K562 (cell line): ENCODE data around the gene HSD17B2. TPM values are rescaled to one million over a fixed set of nuclear protein-coding genes. Genes with fewer than 3 reads are reported as not detected.
A peak's percentile ranks its signal among the peaks of the same experiment; 100 is the strongest.

ENCODE experiments used
- ATAC-seq: fragments of 200-7000 bp; cut with Tn5 transposase; 3 replicates; pipeline ENCODE4 v1.9.1; 2020; ENCODE audit warnings: moderate library complexity
- BruUV-seq: library from RNA; stranded (reverse); fragments of 400-500 nt; replicated peaks from 2 replicates; lab custom pipeline; 2021; lab: Mats Ljungman, UMichigan
- CTCF ChIA-PET: fragments of 300-600 bp; formaldehyde crosslinking; extraction: SDS; loops from one replicate; lab custom pipeline; 2021; ENCODE audit warnings: low intra/inter-chr PET ratio; lab: Yijun Ruan, JAX
- POLR2A ChIA-PET: fragments of 300-600, 350-650 bp; sonication (Branson Sonifier 250); formaldehyde crosslinking; extraction: SDS; loops from one replicate; lab custom pipeline; 2021; ENCODE audit warnings: antibody characterized with exemption, inconsistent platforms; lab: Yijun Ruan, JAX
- DNase-seq, 4 experiments: peaks; one replicate each; pipeline versions ENCODE4 v3.0.0 to v3.0.0-alpha.2; 2011 to 2018; ENCODE audit warnings: low spot score in 3 of 4, mixed read lengths in 3 of 4; ENCODE audit errors: extremely low read depth in 1 of 4
- FAIRE-seq: peaks from 2 replicates; lab custom pipeline; 2011; peaks lifted over from hg19 to GRCh38; lab: Jason Lieb, UNC
- H2AFZ ChIP-seq: 2 replicates; pipeline ENCODE4 v1.6.0; 2011; ENCODE audit warnings: low read depth, low read length, control low read depth, inconsistent platforms
- H3K27ac ChIP-seq: fragments of 200-600 bp; 3 replicates; pipeline ENCODE4 v1.8.0; 2011; ENCODE audit warnings: low read depth, mild to moderate bottlenecking, control low read depth, inconsistent platforms, low read length, moderate library complexity, mixed read lengths; ENCODE audit errors: extremely low read depth
- H3K27me3 ChIP-seq, 2 experiments: fragments of 300-600 bp in 1 of 2; 2 replicates in 1 of 2; 3 replicates in 1 of 2; pipeline versions ENCODE4 v1.6.0 to v1.8.0; 2011; ENCODE audit warnings: inconsistent platforms in 2 of 2, low read length in 2 of 2, mild to moderate bottlenecking in 1 of 2, mixed read lengths in 1 of 2, moderate library complexity in 1 of 2; ENCODE audit not compliant: control insufficient read depth in 2 of 2, insufficient read depth in 2 of 2
- H3K36me3 ChIP-seq: fragments of 300-600 bp; 3 replicates; pipeline ENCODE4 v1.8.0; 2011; ENCODE audit warnings: mild to moderate bottlenecking, low read length, inconsistent platforms; ENCODE audit not compliant: control insufficient read depth, insufficient read depth
- H3K4me1 ChIP-seq, 2 experiments: fragments of 200-600 bp in 1 of 2; replicated peaks in 1 of 2; 2 replicates in 1 of 2; 3 replicates in 1 of 2; pipeline versions ENCODE4 v1.5.1 to v1.8.0; 2011; ENCODE audit warnings: inconsistent platforms in 2 of 2, low read length in 2 of 2, mild to moderate bottlenecking in 1 of 2, mixed read lengths in 1 of 2, moderate library complexity in 1 of 2; ENCODE audit not compliant: control insufficient read depth in 2 of 2, insufficient read depth in 2 of 2
- H3K4me2 ChIP-seq: 2 replicates; pipeline ENCODE4 v1.6.1; 2011; ENCODE audit warnings: low read length, control low read depth, inconsistent platforms, mixed read lengths; ENCODE audit not compliant: insufficient read depth
- H3K4me3 ChIP-seq: fragments of 200-600 bp; sonication (generic), shearing (Covaris generic); 2 replicates; pipeline ENCODE4 v1.5.1; 2016; ENCODE audit warnings: control low read depth, inconsistent platforms
- H3K79me2 ChIP-seq: fragments of 200-600 bp; 3 replicates; pipeline ENCODE4 v1.8.0; 2011; ENCODE audit warnings: low read length, inconsistent platforms; ENCODE audit not compliant: control insufficient read depth, insufficient read depth
- H3K9ac ChIP-seq, 2 experiments: 2 replicates each; pipeline versions ENCODE4 v1.6.0 to v1.6.1; 2011; ENCODE audit warnings: low read depth in 2 of 2, low read length in 2 of 2, control low read depth in 1 of 2, inconsistent platforms in 1 of 2, mild to moderate bottlenecking in 1 of 2, mixed read lengths in 1 of 2; ENCODE audit not compliant: insufficient read depth in 1 of 2
- H3K9me1 ChIP-seq: one replicate; pipeline ENCODE4 v1.6.0; 2011; ENCODE audit warnings: inconsistent platforms, mild to moderate bottlenecking, low read length, moderate library complexity; ENCODE audit not compliant: control insufficient read depth, insufficient read depth
- H3K9me3 ChIP-seq: replicated peaks from 2 replicates; pipeline ENCODE4 v1.5.1; 2011; ENCODE audit warnings: low read depth, low read length, inconsistent platforms; ENCODE audit not compliant: control insufficient read depth, insufficient read depth
- H4K20me1 ChIP-seq: replicated peaks from 2 replicates; pipeline ENCODE4 v1.6.1; 2011; ENCODE audit warnings: low read length, inconsistent platforms, mixed read lengths; ENCODE audit not compliant: control insufficient read depth, insufficient read depth
- CREM ChIP-seq: IDR thresholded peaks from 2 replicates; pipeline ENCODE4 v1.6.1; 2014; ENCODE audit warnings: antibody characterized with exemption, low read depth
- CXXC5 ChIP-seq: fragments of 250-450 bp; sonication (Bioruptor Pico); IDR thresholded peaks from 2 replicates; pipeline ENCODE4 v1.8.0; 2022; ENCODE audit warnings: inconsistent platforms, mild to moderate bottlenecking, moderate library complexity
- ELF1 ChIP-seq: fragments of 200-800 bp; sonication (Bioruptor generic); IDR thresholded peaks from 2 replicates; pipeline ENCODE4 v1.6.1; 2016; ENCODE audit warnings: missing genetic modification characterization, missing compliant biosample characterization
- ELF2 ChIP-seq: fragments of 250-450 bp; sonication (Bioruptor Pico); IDR thresholded peaks from 2 replicates; pipeline ENCODE4 v1.5.0; 2021; ENCODE audit warnings: mild to moderate bottlenecking
- GABPA ChIP-seq: fragments of 200-800 bp; sonication (Bioruptor generic); conservative IDR thresholded peaks from 2 replicates; pipeline ENCODE4 v1.6.1; 2016; ENCODE audit warnings: low read depth, missing genetic modification characterization, missing compliant biosample characterization
- GABPB1 ChIP-seq: sonication (generic); formaldehyde crosslinking; IDR thresholded peaks from 2 replicates; pipeline ENCODE4 v1.8.0; 2022; ENCODE audit warnings: mild to moderate bottlenecking, missing genetic modification reagents
- HCFC1 ChIP-seq: IDR thresholded peaks from 2 replicates; pipeline ENCODE4 v1.6.1; 2012; ENCODE audit warnings: low read depth, low read length, improper control_type of control experiment
- HEY1 ChIP-seq: fragments of 250-450 bp; sonication (Bioruptor Pico); IDR thresholded peaks from 2 replicates; pipeline ENCODE4 v1.5.0; 2020; ENCODE audit warnings: mild to moderate bottlenecking, moderate library complexity, borderline replicate concordance
- HLTF ChIP-seq: fragments of 450-650 bp; IDR thresholded peaks from 2 replicates; pipeline ENCODE4 v1.6.1; 2016
- MAX ChIP-seq: sonication (generic); formaldehyde crosslinking; IDR thresholded peaks from 2 replicates; pipeline ENCODE4 v1.9.0; 2022; ENCODE audit warnings: mild to moderate bottlenecking, missing genetic modification reagents
- MAZ ChIP-seq, 2 experiments: fragments of 450-650 bp in 1 of 2; sonication (generic) in 1 of 2; formaldehyde crosslinking; IDR thresholded peaks in 1 of 2; conservative IDR thresholded peaks in 1 of 2; 2 replicates each; pipeline versions ENCODE4 v1.4.0 to v1.5.0; 2020; ENCODE audit warnings: mild to moderate bottlenecking in 1 of 2, missing genetic modification reagents in 1 of 2
- MXI1 ChIP-seq: IDR thresholded peaks from 2 replicates; pipeline ENCODE4 v1.6.1; 2011; ENCODE audit warnings: low read depth, mild to moderate bottlenecking, improper control_type of control experiment, low read length
- POLR2G ChIP-seq: fragments of 200-400 bp; formaldehyde crosslinking; IDR thresholded peaks from 2 replicates; pipeline ENCODE4 v1.6.1; 2017; ENCODE audit warnings: low read depth, mild to moderate bottlenecking, antibody characterized with exemption, low read length, moderate library complexity
- SNIP1 ChIP-seq: fragments of 450-650 bp; IDR thresholded peaks from 2 replicates; pipeline ENCODE4 v1.7.1; 2017; ENCODE audit warnings: low read depth, mild to moderate bottlenecking
- ZBTB11 ChIP-seq, 3 experiments: fragments of 200-800 bp in 1 of 3; fragments of 250-450 bp in 1 of 3; fragments of 450-650 bp in 1 of 3; sonication (Bioruptor Pico) in 1 of 3; sonication (Bioruptor generic) in 1 of 3; formaldehyde crosslinking in 1 of 3; IDR thresholded peaks; 2 replicates each; pipeline versions ENCODE4 v1.6.1 to v1.8.0; 2016 to 2022; ENCODE audit warnings: mild to moderate bottlenecking in 2 of 3, missing genetic modification characterization in 2 of 3, missing compliant biosample characterization in 1 of 3, moderate library complexity in 1 of 3
- WGBS: fragments of 100-300 bp; shearing (Covaris generic); methylation state at CpG from one replicate; pipeline ENCODE4 v1.1.6; 2016; ENCODE audit warnings: low coverage, mixed read lengths; ENCODE audit not compliant: insufficient coverage; ENCODE audit errors: missing lambda C conversion rate; 5-methylcytosine and 5-hydroxymethylcytosine counted together
- in situ Hi-C: fragments of 300-500 bp; cut with MboI; formaldehyde crosslinking; loops from 4 replicates; pipeline ENCODE4 v1.15.0; 2018; ENCODE audit warnings: inconsistent platforms, mixed read lengths
- intact Hi-C: fragments of 100-400 bp; cut with micrococcal nuclease; formaldehyde crosslinking; loops from 2 replicates; pipeline ENCODE4 v1.14.2; 2022
- polyA plus RNA-seq, 8 experiments: library from polyadenylated mRNA; depleted of rRNA in 4 of 8; stranded (reverse) in 5 of 8; unstranded in 3 of 8; fragments of >200 nt; fragmentation: Nextera tagmentation in 2 of 8; fragmentation: Illumina TruSeq in 1 of 8; extraction: Ambion mirVana in 2 of 8; extraction: Trizol in 1 of 8; gene quantifications; 2 replicates each; pipeline versions ENCODE4 v1.2.1 to v1.2.3, GENCODE V29; 2011 to 2014; ENCODE audit warnings: inconsistent platforms in 1 of 8, missing spikeins in 1 of 8
- total RNA-seq, 7 experiments: library from RNA; depleted of rRNA in 6 of 7; stranded (reverse); fragments of >200 nt in 6 of 7; fragmentation: Illumina TruSeq in 2 of 7; extraction: Trizol in 2 of 7; gene quantifications; 2 replicates each; pipeline versions ENCODE4 v1.2.1 to v1.2.3, GENCODE V29; 2011 to 2021; ENCODE audit warnings: low replicate concordance in 1 of 7
- TF ChIP-seq, protein P1 (sequence below): fragments of 250-450 bp; sonication (Bioruptor Pico); IDR thresholded peaks from 2 replicates; pipeline ENCODE4 v1.9.0; 2021; ENCODE audit warnings: mild to moderate bottlenecking, inconsistent platforms

HSD17B2 gene
- total and polyA plus RNA-seq, 9 of the 15 experiments (the other 6 are each of a cell fraction or from before 2014, with no cell fraction given) = not detected

DNA sequence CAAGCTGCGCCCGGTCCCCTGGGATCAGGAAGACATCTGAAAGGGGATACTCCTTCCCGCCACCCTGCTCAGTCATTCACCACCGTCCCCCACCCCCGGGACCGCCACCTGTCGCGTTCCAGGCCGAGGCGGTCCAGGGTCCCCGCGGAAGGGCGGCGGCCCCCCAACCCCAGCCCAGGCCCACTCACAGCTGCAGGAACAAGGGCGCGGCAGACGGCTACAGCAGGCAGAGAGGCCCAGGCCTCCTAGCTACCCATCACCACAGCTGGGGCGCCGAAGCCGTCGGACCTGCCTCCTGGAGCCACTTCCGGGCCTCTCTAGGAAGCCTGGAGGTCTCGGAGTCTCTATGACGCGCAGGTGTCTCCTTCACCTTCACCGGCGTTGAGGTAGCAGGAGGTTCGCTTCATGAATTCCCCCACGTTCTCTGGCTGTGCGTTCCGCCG lies 23.8 kb upstream of the HSD17B2 start, which contains the start of gene SDR42E1:
TSS of gene SDR42E1 (minus strand) at position 272 of the 443 bp plus-strand sequence. CDS start 10,612 bp downstream, outside the sequence.
- Histone ChIP-seq H3K36me3 (no peaks in the 10 kb centered on the region), H3K79me2 (no peaks in the 10 kb centered on the region), H2AFZ (peak within 1 kb of the TSS; percentile 48), H3K27me3 (0 out of 5 replicates have a peak, but pooled peaks cover 0 to 4% of the 10 kb centered on the region in 2 experiments), H3K4me3 (peak within 1 kb of the TSS; percentile 26; the same call in 1 of the 2 replicates), H3K9ac (no peak within 1 kb of the TSS), H3K9me3 (0 out of 2 replicates have a peak, but pooled peaks cover 2% of the 10 kb centered on the region), H4K20me1 (no peaks in the 10 kb centered on the region), H3K9me1 (no peaks in the 10 kb centered on the region), H3K27ac (no peak within 1 kb of the TSS), H3K4me2 (peak within 1 kb of the TSS; percentile 43), H3K4me1 (peaks cover 0 to 4% of the 10 kb centered on the region in 2 experiments; a peak in 1 of 5 replicates)
- DNase-seq (peak in 3 of 4 experiments; percentile 15 to 35 (median 17)), FAIRE-seq (no peak), ATAC-seq (peak; percentile 83)
- no TSS peak for BruUV-seq
- in situ Hi-C loops (no loop called here), intact Hi-C loops (no loop called here)
- WGBS = 1% methylated on average over 23 of the region's 32 CpGs
- CTCF ChIA-PET = no interaction called here
- POLR2A ChIA-PET = interaction anchor here (0.9 kb wide), 1 partner anchor 14 kb away, joined by 4 read pairs; no protein-coding TSS in a partner anchor
- TF ChIP-seq HLTF (no peak), SNIP1 (peak; percentile 56; the same call in 1 of the 2 replicates), ZBTB11 (CRISPR knock-in tag; IDR thresholded peaks at IDR 0.05) (peak; percentile 72 to 96 (median 95)), GABPB1 (CRISPR knock-in tag) (peak; percentile 57; the same call in 1 of the 2 replicates), MAZ (CRISPR knock-in tag; conservative IDR thresholded peaks at IDR 0.05 in 1 of 2, IDR thresholded peaks at IDR 0.05 in 1 of 2) (peak; percentile 21 to 30; a peak in 1 of 4 replicates), ELF2 (peak; percentile 70), MXI1 (no peak), POLR2G (0 out of 2 replicates have a peak, but pooled peaks have one; percentile 44), MAX (CRISPR knock-in tag) (no peak), GABPA (tag) (peak; percentile 94), HCFC1 (peak; percentile 30; the same call in 1 of the 2 replicates), HEY1 (CRISPR knock-in tag) (no peak), ELF1 (tag) (peak; percentile 84), CXXC5 (CRISPR knock-in tag) (peak; percentile 32; the same call in 1 of the 2 replicates), CREM (no peak)
- TF ChIP-seq, protein P1, sequence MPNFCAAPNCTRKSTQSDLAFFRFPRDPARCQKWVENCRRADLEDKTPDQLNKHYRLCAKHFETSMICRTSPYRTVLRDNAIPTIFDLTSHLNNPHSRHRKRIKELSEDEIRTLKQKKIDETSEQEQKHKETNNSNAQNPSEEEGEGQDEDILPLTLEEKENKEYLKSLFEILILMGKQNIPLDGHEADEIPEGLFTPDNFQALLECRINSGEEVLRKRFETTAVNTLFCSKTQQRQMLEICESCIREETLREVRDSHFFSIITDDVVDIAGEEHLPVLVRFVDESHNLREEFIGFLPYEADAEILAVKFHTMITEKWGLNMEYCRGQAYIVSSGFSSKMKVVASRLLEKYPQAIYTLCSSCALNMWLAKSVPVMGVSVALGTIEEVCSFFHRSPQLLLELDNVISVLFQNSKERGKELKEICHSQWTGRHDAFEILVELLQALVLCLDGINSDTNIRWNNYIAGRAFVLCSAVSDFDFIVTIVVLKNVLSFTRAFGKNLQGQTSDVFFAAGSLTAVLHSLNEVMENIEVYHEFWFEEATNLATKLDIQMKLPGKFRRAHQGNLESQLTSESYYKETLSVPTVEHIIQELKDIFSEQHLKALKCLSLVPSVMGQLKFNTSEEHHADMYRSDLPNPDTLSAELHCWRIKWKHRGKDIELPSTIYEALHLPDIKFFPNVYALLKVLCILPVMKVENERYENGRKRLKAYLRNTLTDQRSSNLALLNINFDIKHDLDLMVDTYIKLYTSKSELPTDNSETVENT (CRISPR knock-in tag) = 0 out of 2 replicates have a peak, but pooled peaks have one; percentile 53
